Erythroblast (primary cell): ENCODE measurements around the gene INO80E.

Experiments used
- GATA1 ChIP-seq: IDR thresholded peaks from 2 replicates; pipeline ENCODE4 v1.6.1; 2011; ENCODE audit warnings: low read depth, mild to moderate bottlenecking, control low read depth, low read length, moderate library complexity
- POLR2A ChIP-seq: IDR thresholded peaks from 2 replicates; pipeline ENCODE4 v1.6.1; 2011; ENCODE audit warnings: mild to moderate bottlenecking, low read length

GRCh38 chr16:29950806-29951461, 45.1 kb upstream of the INO80E start:
- TF ChIP-seq POLR2A (no peak), GATA1 (no peak)
